Measurements from ENCODE around the gene GNPDA1.

Gene GNPDA1

DNA sequence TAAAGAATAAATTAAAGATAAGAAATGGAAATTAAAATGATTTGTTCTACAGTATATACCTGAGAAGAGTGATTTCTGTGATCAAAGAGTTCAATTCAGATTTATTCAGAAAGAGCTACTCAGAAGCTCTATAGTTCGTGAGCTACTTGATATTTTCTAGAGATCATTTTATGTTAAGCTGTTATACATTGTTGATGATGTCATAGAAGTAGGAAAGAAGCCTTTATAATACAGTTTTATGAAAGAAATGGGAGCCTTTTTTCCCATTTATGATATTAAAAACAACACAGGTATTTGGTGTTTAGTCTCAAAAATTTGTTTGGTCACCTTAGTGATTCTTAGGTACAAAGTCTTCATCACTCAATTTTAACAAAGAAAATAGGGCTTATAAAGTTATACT is 23.1 kb downstream of the GNPDA1 start:
- DNase-seq, result no peak

DNA sequence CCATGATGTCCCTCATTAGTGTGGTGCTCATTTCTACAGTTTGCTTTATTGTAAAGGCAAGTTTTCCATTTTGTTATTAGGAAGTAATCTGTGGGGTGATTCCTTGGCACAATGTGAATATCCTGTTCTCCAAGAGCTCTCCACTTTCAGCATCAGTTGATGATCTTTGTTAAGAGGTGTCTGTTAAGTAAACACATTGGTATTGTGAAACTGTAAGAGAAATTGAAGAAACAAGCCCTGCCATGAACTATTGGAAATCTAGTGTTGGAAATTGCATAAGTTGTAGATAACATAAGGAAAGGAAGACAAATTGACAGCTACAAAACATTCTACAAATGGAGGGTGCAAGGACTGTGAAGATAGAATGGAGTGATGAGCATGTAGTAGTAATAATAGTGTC is 26.8 kb downstream of the GNPDA1 start:
- DNase-seq, result no peak

- no peak for DNase-seq
Measured at GRCh38 chr5:141982626-141983025, 30.2 kb downstream of the GNPDA1 start.

GRCh38 chr5:141978389-141978788 is 34.4 kb downstream of the GNPDA1 start:
- no peak for DNase-seq

DNA sequence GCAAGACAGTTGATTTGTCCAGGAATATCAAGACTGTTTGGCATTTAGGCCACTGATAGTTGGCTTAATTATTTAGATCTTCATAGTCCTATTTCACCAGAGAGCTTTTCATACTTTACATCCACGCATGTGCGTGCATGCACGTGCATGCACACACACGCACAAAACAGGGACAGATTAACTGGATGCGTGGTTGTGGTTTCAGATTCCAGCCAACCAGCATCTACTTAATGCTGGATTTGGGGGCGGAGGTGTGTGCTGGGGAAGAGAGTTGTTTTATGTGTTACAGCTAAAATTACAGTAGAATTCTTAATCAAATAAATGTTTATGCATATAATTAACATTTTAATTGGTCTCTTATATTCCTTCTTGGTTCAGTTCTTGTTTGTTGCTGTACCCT is 36.7 kb downstream of the GNPDA1 start:
- no peak for DNase-seq

GRCh38 chr5:141973871-141974595 is 38.8 kb downstream of the GNPDA1 start:
- no peak for DNase-seq

- no peak for DNase-seq
Measured at GRCh38 chr5:141969783-141970771, 42.8 kb downstream of the GNPDA1 start.

DNA sequence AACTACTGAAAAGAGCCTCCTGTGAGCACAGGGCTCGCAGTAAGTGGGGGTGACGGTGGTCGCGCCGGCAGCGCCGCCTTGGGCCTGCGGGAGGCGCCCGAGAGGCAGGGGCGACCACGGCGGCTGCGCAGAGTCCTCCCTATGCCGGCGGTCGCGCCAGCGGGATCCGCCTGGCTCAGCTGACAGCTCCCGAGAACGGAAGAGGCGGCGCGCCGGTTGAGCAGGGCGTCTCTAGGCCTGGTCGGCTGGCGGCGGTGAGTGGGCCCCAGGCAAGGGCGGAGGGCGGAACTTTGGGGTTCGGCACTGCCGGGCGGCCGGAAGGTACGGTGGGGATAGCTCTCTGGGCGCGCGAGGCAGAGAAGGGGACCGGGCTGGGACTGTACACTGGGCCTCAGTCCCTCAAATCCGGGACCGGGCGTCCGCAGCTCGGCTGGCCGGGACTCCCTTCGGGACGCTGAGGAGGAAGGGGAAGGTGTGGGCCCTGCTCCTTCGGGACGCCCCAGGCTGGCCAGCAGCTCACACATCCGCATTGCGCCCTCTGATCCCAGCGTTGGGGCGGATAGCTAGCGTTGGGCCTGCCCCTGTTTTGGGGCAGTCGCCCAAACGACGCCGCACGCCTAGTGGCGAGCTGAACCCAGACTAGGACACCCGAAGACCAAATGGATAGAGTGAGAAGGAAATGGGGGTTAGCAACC is 43.8 kb downstream of the GNPDA1 start, which contains the start of gene RNF14:
Gene RNF14, plus strand, starts transcription at position 192 of the 695 bp plus-strand sequence. CDS start 4,484 bp downstream, outside the sequence.
- peak; percentile 94 for DNase-seq

DNA sequence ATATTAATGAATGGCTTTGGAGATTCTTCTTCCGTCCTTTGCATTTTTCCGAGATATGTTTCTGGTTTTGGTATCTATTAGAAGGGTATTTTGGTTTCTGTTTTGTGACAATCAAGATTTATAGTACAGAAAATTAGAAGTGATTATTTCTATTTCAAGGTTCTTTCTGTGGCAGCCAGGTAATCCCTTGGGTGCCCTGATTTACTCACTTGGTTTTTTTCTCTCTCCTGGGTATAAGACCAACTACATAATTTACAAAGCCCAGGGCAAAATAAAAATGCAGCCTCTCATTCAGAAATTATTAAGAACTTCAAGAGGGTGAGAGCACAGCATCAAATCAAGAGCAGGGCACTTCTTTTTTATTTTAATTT is 45.9 kb downstream of the GNPDA1 start:
- no peak for DNase-seq

GRCh38 chr5:141966275-141966962 is 46.4 kb downstream of the GNPDA1 start:
- no peak for DNase-seq

GRCh38 chr5:141965071-141965470 is 47.8 kb downstream of the GNPDA1 start:
- no peak for DNase-seq

DNA sequence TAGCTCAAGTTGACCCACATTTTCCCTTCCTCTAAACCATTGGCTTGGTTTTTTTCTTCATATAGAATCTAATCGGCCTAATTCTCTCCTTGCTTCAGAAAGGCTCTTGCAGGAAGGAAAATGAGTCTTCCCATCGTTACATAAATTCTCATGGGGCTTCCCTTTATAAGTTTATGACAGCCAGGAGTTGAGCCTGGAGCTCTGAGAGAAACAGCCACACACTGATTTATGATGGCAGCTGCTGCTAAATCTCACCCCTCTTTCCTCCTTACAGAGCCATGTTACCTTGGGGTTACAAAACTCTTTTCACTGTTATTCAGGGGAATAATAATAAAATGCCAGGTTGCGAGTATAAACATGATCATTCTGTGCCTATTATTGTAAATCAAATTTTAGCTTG is 49.1 kb downstream of the GNPDA1 start:
- DNase-seq, result no peak

GRCh38 chr5:141961466-141961865 is 51.4 kb downstream of the GNPDA1 start:
- no peak for DNase-seq

GRCh38 chr5:141960449-141961323 is 52.1 kb downstream of the GNPDA1 start:
- peak; percentile 86 for DNase-seq

DNA sequence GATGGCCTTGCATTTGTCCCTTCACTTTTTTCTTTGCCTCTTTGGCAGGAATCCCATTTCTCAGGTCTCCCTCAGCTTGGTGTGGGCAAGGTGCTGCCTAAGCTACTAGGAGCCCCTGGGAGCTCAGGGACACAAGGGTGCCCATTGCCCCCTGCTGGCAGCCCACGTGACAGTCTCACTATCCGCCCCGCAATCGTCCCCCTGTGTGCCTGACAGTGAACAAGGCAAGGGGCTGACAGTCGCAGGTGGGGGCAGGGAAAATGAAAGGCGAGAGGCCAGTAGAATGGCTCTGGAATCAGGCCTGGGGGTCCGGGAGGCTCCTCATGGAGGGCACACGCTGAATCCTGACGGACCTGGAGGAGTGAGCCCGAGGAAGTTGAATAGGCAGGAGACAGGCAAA is 52.8 kb downstream of the GNPDA1 start:
- DNase-seq, result peak; percentile 30

DNA sequence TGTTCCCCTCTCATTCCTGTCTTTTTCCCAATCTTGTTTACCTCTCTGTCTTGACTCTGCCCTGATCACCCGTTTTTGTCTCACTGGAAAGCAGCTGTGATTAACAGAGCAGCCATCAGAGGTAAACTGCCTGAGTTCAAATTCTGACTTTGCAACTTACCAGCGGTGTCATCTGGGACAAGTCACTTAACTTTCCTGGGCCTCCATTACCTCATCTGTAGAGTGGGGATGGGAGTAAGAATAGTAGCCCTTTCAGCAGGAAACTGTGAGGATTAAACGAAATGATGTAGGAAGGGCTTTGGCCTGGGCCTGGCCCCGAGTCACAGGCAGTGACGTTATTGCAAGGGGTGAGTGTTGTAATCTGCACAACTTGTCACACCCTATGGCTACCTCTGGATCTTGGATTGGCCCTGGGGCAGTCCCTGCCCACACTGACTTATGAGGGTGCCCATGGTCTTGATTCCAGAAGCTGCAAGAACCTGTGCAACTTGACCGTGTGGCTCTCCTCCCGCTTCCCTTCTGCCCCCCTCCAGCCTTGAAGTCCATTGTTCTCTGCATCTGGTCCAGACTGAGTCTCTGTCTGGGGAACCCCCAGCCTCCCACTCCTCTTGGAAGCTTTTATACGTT is 54.2 kb downstream of the GNPDA1 start:
- no peak for DNase-seq

DNA sequence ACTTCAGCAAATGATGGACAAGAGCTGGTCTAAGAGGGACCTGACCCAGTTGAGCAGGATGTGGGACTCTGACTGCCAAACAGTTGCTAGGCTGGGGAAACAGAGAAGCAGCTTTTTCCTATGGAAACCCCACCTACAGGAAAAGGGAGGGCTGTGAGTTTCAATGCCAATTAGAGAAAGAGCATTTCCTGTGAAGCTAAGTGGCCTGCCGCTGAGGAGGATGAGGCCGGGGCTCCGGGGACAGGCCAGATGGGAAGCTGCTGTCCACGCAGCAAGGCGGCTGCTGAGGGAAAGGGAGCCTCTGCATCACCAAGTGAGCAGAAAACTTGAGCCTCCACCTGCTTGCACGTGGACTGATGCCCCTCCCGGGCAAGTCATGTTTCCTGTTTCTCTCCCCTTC is 54.7 kb downstream of the GNPDA1 start, which contains the start of gene PCDH12:
Gene PCDH12, minus strand, starts transcription at position 90 of the 400 bp plus-strand sequence. CDS start 351 bp downstream, outside the sequence.
- no peak for DNase-seq

GRCh38 chr5:141957367-141957996 is 55.3 kb downstream of the GNPDA1 start:
- no peak for DNase-seq

GRCh38 chr5:141954194-141954593 is 58.6 kb downstream of the GNPDA1 start:
- DNase-seq, result no peak

DNA sequence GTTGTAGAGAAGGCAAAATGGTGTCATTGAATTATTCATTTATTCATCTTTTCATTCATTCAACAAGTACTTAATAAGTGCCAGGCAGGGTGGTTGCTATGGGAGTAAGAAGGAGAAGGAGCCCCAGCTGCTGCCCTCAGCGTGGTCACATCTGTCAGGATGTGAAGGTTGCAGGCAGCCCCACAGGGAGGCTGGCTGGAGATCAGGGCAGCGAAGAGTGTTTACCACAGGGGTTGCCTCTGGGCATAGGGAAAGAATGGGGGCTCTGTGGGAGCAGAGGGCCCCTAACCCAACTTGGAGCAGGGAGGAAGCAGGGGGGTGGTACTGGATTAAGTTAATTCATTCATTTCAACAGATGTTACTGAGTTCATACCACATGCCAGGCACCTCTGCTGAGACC is 60.8 kb downstream of the GNPDA1 start:
- DNase-seq, result no peak
